HG03575 (cell line): Measurements from ENCODE around the gene FBXW10.
"Not testable (repeated sequence)": the region's sequence is repeated elsewhere in the genome, so short reads cannot be mapped to it uniquely, and the experiment has no call there.

ENCODE experiments used
- ATAC-seq: cut with Tn5 transposase; IDR thresholded peaks from one replicate; pipeline ENCODE4 v1.9.1; 2021; ENCODE audit not compliant: unreplicated experiment, insufficient number of reproducible peaks, low FRiP score; ENCODE audit errors: extremely low read depth

The FBXW10 gene

GRCh38 chr17:18743699-18744421, at the start of gene FBXW10:
FBXW10 (plus strand) TSS chr17:18744054; CDS start chr17:18744245, 191 bp downstream.
- not testable (repeated sequence) for ATAC-seq

- ATAC-seq: not testable (repeated sequence)
These were observed 48.7 kb upstream of the FBXW10 start for GRCh38 chr17:18695143-18695542.

- ATAC-seq: not testable (repeated sequence)
These were observed 45.3 kb upstream of the FBXW10 start for GRCh38 chr17:18698473-18699103.

GRCh38 chr17:18705955-18706354, 37.9 kb upstream of the FBXW10 start:
- not testable (repeated sequence) for ATAC-seq

- not testable (repeated sequence) for ATAC-seq
These were observed 35.6 kb upstream of the FBXW10 start for GRCh38 chr17:18708215-18708614.

- ATAC-seq: not testable (repeated sequence)
These were observed 31.4 kb upstream of the FBXW10 start for GRCh38 chr17:18712354-18712999.

- not testable (repeated sequence) for ATAC-seq
These were observed 25.0 kb upstream of the FBXW10 start for GRCh38 chr17:18718643-18719427.

- ATAC-seq: not testable (repeated sequence)
These were observed 24.3 kb upstream of the FBXW10 start for GRCh38 chr17:18719428-18720110.

- not testable (repeated sequence) for ATAC-seq
These were observed 21.9 kb upstream of the FBXW10 start for GRCh38 chr17:18721775-18722547.

GRCh38 chr17:18722612-18723011, 21.2 kb upstream of the FBXW10 start:
- ATAC-seq: not testable (repeated sequence)

- not testable (repeated sequence) for ATAC-seq
These were observed 20.3 kb upstream of the FBXW10 start for GRCh38 chr17:18723509-18723908.

- not testable (repeated sequence) for ATAC-seq
These were observed 11.4 kb upstream of the FBXW10 start for GRCh38 chr17:18732438-18732837.

- not testable (repeated sequence) for ATAC-seq
These were observed 10.5 kb upstream of the FBXW10 start for GRCh38 chr17:18733350-18733749.

GRCh38 chr17:18739616-18740391, 4.0 kb upstream of the FBXW10 start:
- not testable (repeated sequence) for ATAC-seq

GRCh38 chr17:18741228-18741627, 2.6 kb upstream of the FBXW10 start:
- ATAC-seq: not testable (repeated sequence)

GRCh38 chr17:18744726-18745125, 872 bp downstream of the FBXW10 start:
- not testable (repeated sequence) for ATAC-seq

GRCh38 chr17:18746551-18746950, 2.7 kb downstream of the FBXW10 start:
- ATAC-seq: not testable (repeated sequence)
